Upper lobe of left lung (tissue), 6 donors: ENCODE measurements around the gene PSD2. TPM values are rescaled to one million over a fixed set of nuclear protein-coding genes. Genes with fewer than 3 reads are reported as not detected.

Experiments used
- ATAC-seq, 2 donors: fragments of 200-7000 bp; cut with Tn5 transposase; one replicate each; pipeline ENCODE4 v1.9.1; 2022; ENCODE audit warnings: mild to moderate bottlenecking in 2 of 2, moderate library complexity in 2 of 2; ENCODE audit not compliant: low FRiP score in 2 of 2
- DNase-seq, 2 donors: peaks; one replicate each; pipeline ENCODE4 v3.0.0-alpha.2; 2019 to 2020
- H3K27ac ChIP-seq, 4 donors: fragments of 200-600 bp; sonication (generic); one replicate each; pipeline ENCODE4 v1.5.1; 2016 to 2019
- H3K27me3 ChIP-seq, 4 donors: fragments of 200-600 bp; sonication (generic); one replicate each; pipeline ENCODE4 v1.5.1; 2017 to 2019
- H3K36me3 ChIP-seq, 4 donors: fragments of 200-600 bp; sonication (generic); one replicate each; pipeline ENCODE4 v1.5.1; 2016 to 2019
- H3K4me1 ChIP-seq, 4 donors: fragments of 200-600 bp; sonication (generic); one replicate each; pipeline ENCODE4 v1.5.1; 2018 to 2019
- H3K4me3 ChIP-seq, 4 donors: fragments of 200-600 bp; sonication (generic); one replicate each; pipeline ENCODE4 v1.5.1; 2017 to 2019; ENCODE audit warnings: mild to moderate bottlenecking in 2 of 4, moderate library complexity in 1 of 4
- H3K9me3 ChIP-seq, 4 donors: fragments of 200-600 bp; sonication (generic); one replicate each; pipeline ENCODE4 v1.5.1; 2018 to 2019
- CTCF ChIP-seq, 6 experiments: fragments of 450-650 bp in 4 of 6; fragments of 200-600 bp in 2 of 6; sonication (generic) in 2 of 6; IDR thresholded peaks; one replicate each; pipeline ENCODE4 v1.5.1; 2016 to 2019; ENCODE audit warnings: antibody characterized with exemption in 6 of 6
- EP300 ChIP-seq, 4 donors: sonication (generic); formaldehyde crosslinking; IDR thresholded peaks; one replicate each; pipeline ENCODE4 v1.5.1; 2017; ENCODE audit warnings: antibody characterized with exemption in 4 of 4, control low read depth in 2 of 4
- POLR2A ChIP-seq, 4 donors: fragments of 450-650 bp; IDR thresholded peaks; one replicate each; pipeline ENCODE4 v1.5.1; 2016 to 2017; ENCODE audit warnings: antibody characterized with exemption in 4 of 4, mild to moderate bottlenecking in 2 of 4
- POLR2AphosphoS5 ChIP-seq, 2 donors: sonication (generic); formaldehyde crosslinking; IDR thresholded peaks; one replicate each; pipeline ENCODE4 v1.5.1; 2017; ENCODE audit warnings: antibody characterized with exemption in 2 of 2
- WGBS, 2 donors: methylation state at CpG; one replicate each; pipeline ENCODE4 v1.1.5; 2017 to 2018; 5-methylcytosine and 5-hydroxymethylcytosine counted together
- total RNA-seq, 6 donors: library from RNA; depleted of rRNA in 4 of 6; stranded (reverse); fragments of >200 nt in 4 of 6; gene quantifications; one replicate each; pipeline versions ENCODE4 v1.1.0 to v1.2.1, GENCODE V29; 2016 to 2021
- donor health status: DM: no; HTN: no; CAD: no; lungs with moderate emphysema.
- donor health status: DM: no; HTN: yes; CAD: no; lungs with severe emphysema.

PSD2 gene
- total RNA-seq, 6 donors from 2014 or later = 0.10 to 0.15 (median 0.11) TPM; not detected in 3

- DNase-seq (no peak), ATAC-seq (no peak)
- Histone ChIP-seq H3K4me3 (no peak overlapping the region), H3K36me3 (no peaks in the 10 kb centered on the region), H3K27ac (no peak overlapping the region), H3K4me1 (peaks cover 10 to 28% (median 20%) of the 10 kb centered on the region in 4 donors), H3K9me3 (no peaks in the 10 kb centered on the region), H3K27me3 (peaks cover 0 to 3% (median 0%) of the 10 kb centered on the region in 4 donors)
- 52 to 61% methylated on average over 9 to 10 of the region's 10 CpGs for WGBS, 2 donors
- TF ChIP-seq CTCF (IDR thresholded peaks at IDR 0.05) = no peak
- no peak for TF ChIP-seq POLR2AphosphoS5 (IDR thresholded peaks at IDR 0.05)
- TF ChIP-seq POLR2A (IDR thresholded peaks at IDR 0.05) = no peak
- TF ChIP-seq EP300 (IDR thresholded peaks at IDR 0.05) = no peak
Observed at GRCh38 chr5:139847091-139847490, 51.5 kb downstream of the PSD2 start.

GRCh38 chr5:139847790-139848507 is 52.3 kb downstream of the PSD2 start:
- TF ChIP-seq POLR2A (IDR thresholded peaks at IDR 0.05) (peak in 1 of 4 donors; percentile 40), EP300 (IDR thresholded peaks at IDR 0.05) (no peak), POLR2AphosphoS5 (IDR thresholded peaks at IDR 0.05) (no peak), CTCF (IDR thresholded peaks at IDR 0.05) (peak in 5 of 6 experiments; percentile 9 to 45 (median 31))
- Histone ChIP-seq H3K27me3 (peaks cover 0 to 3% (median 0%) of the 10 kb centered on the region in 4 donors), H3K4me3 (peak overlapping the region; percentile 36 to 62 (median 58)), H3K4me1 (peaks cover 10 to 28% (median 20%) of the 10 kb centered on the region in 4 donors), H3K9me3 (no peaks in the 10 kb centered on the region), H3K27ac (peak overlapping the region; percentile 60 to 86 (median 74)), H3K36me3 (no peaks in the 10 kb centered on the region)
- 2 to 5% methylated on average over 19 to 36 of the region's 107 CpGs for WGBS, 2 donors
- DNase-seq (peak; percentile 31 to 95), ATAC-seq (peak in 1 of 2 donors; percentile 75)

GRCh38 chr5:139848508-139849100 is 53.0 kb downstream of the PSD2 start:
- H3K4me3 ChIP-seq = peak overlapping the region; percentile 16 to 62 (median 58)
- peak overlapping the region; percentile 60 to 86 (median 74) for H3K27ac ChIP-seq
- ATAC-seq (peak in 1 of 2 donors; percentile 2), DNase-seq (peak in 1 of 2 donors; percentile 90)
- WGBS, 2 donors = 68 to 72% methylated on average over 11 of the region's 43 CpGs
- TF ChIP-seq POLR2A (IDR thresholded peaks at IDR 0.05) = no peak
- no peaks in the 10 kb centered on the region for H3K9me3 ChIP-seq
- peaks cover 0 to 3% (median 0%) of the 10 kb centered on the region in 4 donors for H3K27me3 ChIP-seq
- H3K4me1 ChIP-seq = peaks cover 10 to 28% (median 20%) of the 10 kb centered on the region in 4 donors
- no peaks in the 10 kb centered on the region for H3K36me3 ChIP-seq

- no peak overlapping the region for H3K4me3 ChIP-seq
- H3K27me3 ChIP-seq = peaks cover 0 to 3% (median 0%) of the 10 kb centered on the region in 4 donors
- no peaks in the 10 kb centered on the region for H3K36me3 ChIP-seq
- no peak for ATAC-seq
- TF ChIP-seq EP300 (IDR thresholded peaks at IDR 0.05) = no peak
- no peaks in the 10 kb centered on the region for H3K9me3 ChIP-seq
- DNase-seq = no peak
- WGBS, 2 donors = 63 to 75% methylated on average over 7 of the region's 7 CpGs
- peak overlapping the region; percentile 24 to 64 (median 39) for H3K27ac ChIP-seq
- peaks cover 10 to 27% (median 20%) of the 10 kb centered on the region in 4 donors for H3K4me1 ChIP-seq
Observed at GRCh38 chr5:139849501-139849900, 53.9 kb downstream of the PSD2 start.

GRCh38 chr5:139849942-139850341 is 54.3 kb downstream of the PSD2 start:
- Histone ChIP-seq H3K4me1 (peaks cover 10 to 25% (median 20%) of the 10 kb centered on the region in 4 donors), H3K4me3 (no peak overlapping the region), H3K27me3 (peaks cover 0 to 3% (median 0%) of the 10 kb centered on the region in 4 donors), H3K27ac (peak overlapping the region; percentile 24 to 64 (median 39)), H3K9me3 (no peaks in the 10 kb centered on the region), H3K36me3 (no peaks in the 10 kb centered on the region)
- no peak for TF ChIP-seq CTCF (IDR thresholded peaks at IDR 0.05)
- no peak for TF ChIP-seq EP300 (IDR thresholded peaks at IDR 0.05)
- no peak for TF ChIP-seq POLR2A (IDR thresholded peaks at IDR 0.05)
- peak in 1 of 2 donors; percentile 40 for TF ChIP-seq POLR2AphosphoS5 (IDR thresholded peaks at IDR 0.05)
- WGBS, 2 donors = 47 to 70% methylated on average over 2 of the region's 2 CpGs
- ATAC-seq = peak in 1 of 2 donors; percentile 40
- DNase-seq = no peak
